Cardiac muscle cell (in vitro differentiated cells and primary cell): ENCODE data around the gene HDAC4. TPM values are rescaled to one million over a fixed set of nuclear protein-coding genes. Genes with fewer than 3 reads are reported as not detected.

Experiments used
- DNase-seq, 2 donors: peaks; one replicate each; pipeline versions ENCODE4 v3.0.0 to v3.0.0-alpha.2; 2010 to 2017; ENCODE audit warnings: low read depth in 1 of 2, low spot score in 1 of 2
- H3K27ac ChIP-seq: fragments of 200-600 bp; sonication (generic); 2 replicates; pipeline ENCODE4 v1.5.1; 2016
- H3K27me3 ChIP-seq: fragments of 200-600 bp; sonication (generic); 2 replicates; pipeline ENCODE4 v1.6.0; 2016; ENCODE audit warnings: control low read depth
- H3K36me3 ChIP-seq: fragments of 200-600 bp; sonication (generic); 2 replicates; pipeline ENCODE4 v1.5.1; 2016; ENCODE audit warnings: control low read depth
- H3K4me1 ChIP-seq: fragments of 200-600 bp; sonication (generic); 2 replicates; pipeline ENCODE4 v1.8.1; 2017; ENCODE audit warnings: low read depth, mild to moderate bottlenecking, mixed run types
- H3K4me3 ChIP-seq: fragments of 200-600 bp; sonication (generic); 2 replicates; pipeline ENCODE4 v1.5.1; 2016; ENCODE audit warnings: mild to moderate bottlenecking
- H3K9me3 ChIP-seq: fragments of 200-600 bp; sonication (generic); 2 replicates; pipeline ENCODE4 v1.5.1; 2017; ENCODE audit warnings: low read depth, mild to moderate bottlenecking, control low read depth
- polyA plus RNA-seq: library from polyadenylated mRNA; unstranded; fragments of >200 nt; fragmentation: Nextera tagmentation; extraction: Ambion mirVana; gene quantifications from 2 replicates; pipeline ENCODE4 v1.2.1, GENCODE V29; 2016
- total RNA-seq: library from RNA; depleted of rRNA; stranded (reverse); fragments of >200 nt; gene quantifications from 2 replicates; pipeline ENCODE4 v1.2.3, GENCODE V29; 2016
- TF ChIP-seq, protein P1 (sequence below): IDR thresholded peaks from 2 replicates; pipeline ENCODE4 v1.5.1; 2012; ENCODE audit warnings: low read depth, mild to moderate bottlenecking, low read length

The HDAC4 gene
- total and polyA plus RNA-seq, 2 experiments from 2014 or later, result 7.0 to 41.6 TPM

DNA sequence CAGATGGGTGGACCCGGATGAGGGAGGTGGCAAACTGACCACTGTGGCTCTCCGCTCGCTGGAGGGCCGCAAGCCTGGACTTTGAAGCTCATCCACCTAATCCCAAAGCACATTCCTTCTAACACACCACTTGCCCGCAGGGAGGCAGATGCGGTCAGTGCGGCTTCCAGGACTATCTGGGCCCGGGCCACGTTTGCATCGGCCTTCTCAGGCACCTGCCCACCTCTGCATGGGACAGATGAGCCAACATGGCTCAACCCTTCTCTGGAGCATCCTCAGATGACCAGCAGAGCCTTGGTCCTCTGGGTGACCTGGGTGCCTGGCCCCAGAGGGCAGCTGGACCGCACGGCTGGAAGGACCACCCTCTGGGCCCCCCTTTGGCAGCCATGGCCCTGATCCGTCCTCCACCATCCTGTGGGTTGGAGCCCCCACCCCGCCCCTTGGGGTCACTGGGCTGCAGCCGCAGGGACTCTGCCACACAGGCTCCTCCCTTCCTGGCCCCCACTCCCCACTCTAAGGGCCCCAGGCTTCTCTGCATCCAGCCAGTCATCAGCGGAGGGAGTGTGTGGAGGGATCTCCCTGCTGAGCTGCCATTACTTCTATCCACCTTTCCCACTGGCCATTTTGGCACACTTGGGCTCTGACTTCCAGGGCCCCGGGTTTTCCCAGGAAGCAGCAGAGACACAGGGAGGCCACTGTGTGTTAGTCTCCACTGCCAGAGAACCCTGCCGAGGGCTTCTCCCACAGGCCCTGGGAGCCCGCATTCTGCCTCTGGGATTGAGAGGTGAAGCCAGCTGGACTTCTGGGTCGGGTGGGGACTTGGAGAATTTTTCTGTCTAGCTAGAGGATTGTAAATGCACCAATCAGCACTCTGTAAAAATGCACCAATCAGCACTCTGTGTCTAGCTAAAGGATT lies 12.3 kb downstream of the HDAC4 start:
- DNase-seq, result no peak
- H3K36me3 ChIP-seq, result no peaks in the 10 kb centered on the region
- no peak overlapping the region for H3K27ac ChIP-seq
- peaks cover 7% of the 10 kb centered on the region for H3K4me1 ChIP-seq
- no peaks in the 10 kb centered on the region for H3K27me3 ChIP-seq
- H3K4me3 ChIP-seq, result no peak overlapping the region
- TF ChIP-seq, protein P1, sequence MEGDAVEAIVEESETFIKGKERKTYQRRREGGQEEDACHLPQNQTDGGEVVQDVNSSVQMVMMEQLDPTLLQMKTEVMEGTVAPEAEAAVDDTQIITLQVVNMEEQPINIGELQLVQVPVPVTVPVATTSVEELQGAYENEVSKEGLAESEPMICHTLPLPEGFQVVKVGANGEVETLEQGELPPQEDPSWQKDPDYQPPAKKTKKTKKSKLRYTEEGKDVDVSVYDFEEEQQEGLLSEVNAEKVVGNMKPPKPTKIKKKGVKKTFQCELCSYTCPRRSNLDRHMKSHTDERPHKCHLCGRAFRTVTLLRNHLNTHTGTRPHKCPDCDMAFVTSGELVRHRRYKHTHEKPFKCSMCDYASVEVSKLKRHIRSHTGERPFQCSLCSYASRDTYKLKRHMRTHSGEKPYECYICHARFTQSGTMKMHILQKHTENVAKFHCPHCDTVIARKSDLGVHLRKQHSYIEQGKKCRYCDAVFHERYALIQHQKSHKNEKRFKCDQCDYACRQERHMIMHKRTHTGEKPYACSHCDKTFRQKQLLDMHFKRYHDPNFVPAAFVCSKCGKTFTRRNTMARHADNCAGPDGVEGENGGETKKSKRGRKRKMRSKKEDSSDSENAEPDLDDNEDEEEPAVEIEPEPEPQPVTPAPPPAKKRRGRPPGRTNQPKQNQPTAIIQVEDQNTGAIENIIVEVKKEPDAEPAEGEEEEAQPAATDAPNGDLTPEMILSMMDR, result no peak
- no peaks in the 10 kb centered on the region for H3K9me3 ChIP-seq

DNA sequence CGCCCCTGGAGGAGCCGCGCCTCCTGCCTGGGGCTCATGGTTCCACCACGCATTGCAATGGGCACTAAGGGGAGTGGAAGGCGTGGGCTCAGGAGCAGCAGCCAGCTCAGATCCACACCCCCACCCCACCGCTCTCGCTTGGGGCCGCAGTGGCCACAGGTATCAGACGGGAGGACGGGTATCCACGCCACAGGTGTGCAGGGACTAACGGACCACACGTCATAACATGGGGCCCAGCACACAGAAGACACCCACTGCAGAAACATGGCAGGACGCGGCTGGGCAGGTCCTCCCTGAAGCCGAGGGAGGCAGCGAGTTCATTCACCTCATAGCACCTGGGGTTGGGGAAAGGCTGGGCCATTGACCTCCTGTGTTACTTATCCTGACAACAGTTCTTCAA lies 13.0 kb downstream of the HDAC4 start:
- TF ChIP-seq, protein P1, result no peak
- no peak overlapping the region for H3K27ac ChIP-seq
- H3K27me3 ChIP-seq, result no peaks in the 10 kb centered on the region
- no peaks in the 10 kb centered on the region for H3K9me3 ChIP-seq
- no peaks in the 10 kb centered on the region for H3K36me3 ChIP-seq
- no peak overlapping the region for H3K4me3 ChIP-seq
- no peak for DNase-seq
- H3K4me1 ChIP-seq, result peaks cover 7% of the 10 kb centered on the region

DNA sequence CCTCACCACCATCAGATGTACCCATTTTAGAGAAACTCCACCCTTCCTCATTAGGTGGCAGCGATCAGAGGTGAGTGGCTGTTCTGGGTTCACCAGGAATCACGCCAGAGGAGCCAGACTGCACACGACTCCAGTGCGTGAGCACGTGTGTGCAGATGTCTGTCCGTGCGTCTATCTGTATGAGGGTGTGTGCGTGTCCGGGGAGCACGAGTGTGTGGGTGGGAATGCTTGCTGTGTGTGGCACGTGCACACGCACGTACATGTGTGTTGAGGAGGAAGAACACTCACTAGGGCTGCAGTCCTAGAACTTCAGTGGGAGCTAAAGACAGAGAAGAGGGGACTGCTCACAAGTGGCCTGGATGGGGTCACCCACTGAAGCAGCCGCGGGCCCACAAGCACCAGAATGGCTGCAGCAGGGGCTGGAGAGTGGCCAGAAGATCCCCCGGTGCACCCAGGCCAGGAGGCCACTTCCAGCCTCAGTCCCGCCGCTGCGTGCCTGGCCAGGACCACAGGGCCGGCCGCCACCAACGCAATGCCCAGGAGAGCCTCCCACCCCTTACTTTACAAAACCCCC lies 13.9 kb downstream of the HDAC4 start:
- TF ChIP-seq, protein P1, result no peak
- no peaks in the 10 kb centered on the region for H3K27me3 ChIP-seq
- H3K27ac ChIP-seq, result no peak overlapping the region
- no peak for DNase-seq
- no peak overlapping the region for H3K4me3 ChIP-seq
- no peaks in the 10 kb centered on the region for H3K36me3 ChIP-seq
- peaks cover 11% of the 10 kb centered on the region for H3K4me1 ChIP-seq
- H3K9me3 ChIP-seq, result no peaks in the 10 kb centered on the region

DNA sequence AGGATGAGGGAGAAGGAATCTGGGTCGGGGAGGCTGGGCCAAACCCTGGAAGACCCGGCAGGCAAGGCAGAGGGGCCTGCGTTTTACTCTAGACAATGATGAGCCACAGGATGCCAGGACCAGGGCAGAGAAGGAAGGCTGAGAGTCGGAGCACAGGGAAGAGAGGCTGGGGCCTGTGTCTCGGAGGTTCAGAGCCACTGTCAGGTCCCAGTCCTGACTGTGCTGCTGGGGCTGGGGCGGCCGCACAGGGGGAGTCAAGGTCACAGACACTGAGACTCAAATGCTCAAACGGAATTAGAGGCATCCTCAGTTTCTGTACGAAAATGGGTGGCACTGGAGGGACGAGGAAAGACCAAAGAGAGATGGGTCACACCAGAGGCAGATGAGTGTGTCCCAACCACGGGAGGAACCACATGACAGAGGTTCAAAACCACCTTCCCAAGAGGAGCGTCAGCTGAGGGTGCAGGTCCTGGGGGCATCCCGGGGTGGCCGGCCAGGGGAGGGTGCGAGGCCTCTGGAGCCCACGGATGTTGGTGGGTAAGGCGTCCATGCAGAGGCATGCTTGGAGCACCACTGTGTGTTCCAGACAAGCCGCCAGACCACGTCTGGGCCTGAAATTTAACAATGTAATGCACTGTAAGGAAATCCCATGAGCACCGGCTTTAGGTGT lies 14.7 kb downstream of the HDAC4 start:
- no peak for DNase-seq
- H3K4me1 ChIP-seq, result peaks cover 7% of the 10 kb centered on the region
- TF ChIP-seq, protein P1, result no peak
- no peaks in the 10 kb centered on the region for H3K9me3 ChIP-seq
- H3K27ac ChIP-seq, result no peak overlapping the region
- no peaks in the 10 kb centered on the region for H3K36me3 ChIP-seq
- no peak overlapping the region for H3K4me3 ChIP-seq
- H3K27me3 ChIP-seq, result no peaks in the 10 kb centered on the region

DNA sequence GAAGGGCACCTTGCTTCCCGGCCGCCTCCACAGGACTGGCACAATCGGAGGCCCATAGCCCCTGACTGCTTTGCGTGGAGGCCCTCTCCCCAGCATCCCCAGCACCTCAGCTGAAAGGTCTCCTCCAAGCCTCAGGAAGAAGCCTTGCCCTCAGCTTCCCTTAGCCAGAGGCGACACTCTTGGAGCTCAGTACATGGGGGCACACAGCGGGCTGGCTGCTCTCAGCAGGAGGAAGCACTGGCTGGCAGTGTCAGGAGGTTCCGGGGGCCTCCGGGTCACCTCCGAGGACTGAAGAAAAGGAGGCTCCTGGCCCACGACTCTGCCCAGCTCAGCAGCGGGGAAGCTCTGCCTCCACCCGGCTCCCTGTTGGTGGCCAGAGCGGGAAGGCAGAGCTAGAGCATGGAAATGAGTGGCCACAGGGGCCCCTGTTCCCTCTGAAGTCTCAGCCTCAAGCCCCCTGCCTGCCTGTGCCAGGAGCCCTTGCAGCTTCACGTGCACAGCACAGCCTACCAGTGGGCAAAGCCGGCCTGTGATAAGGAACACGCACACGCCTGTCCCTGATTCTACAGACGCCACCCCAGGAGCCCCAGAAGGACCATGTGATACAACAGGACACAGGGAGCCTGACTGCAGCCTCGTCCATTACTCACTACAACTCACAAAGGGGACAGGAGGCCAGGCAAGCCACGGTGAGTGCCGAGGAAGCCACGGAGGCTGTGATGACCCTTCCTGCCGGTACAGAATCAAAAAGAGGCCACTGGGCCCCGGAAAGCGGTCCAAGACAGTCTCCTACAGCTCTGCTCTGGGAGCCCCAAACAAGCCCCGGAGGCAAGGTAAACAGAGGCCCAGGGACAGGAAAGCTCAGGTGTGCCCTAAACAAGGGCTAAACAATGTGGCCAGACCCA lies 15.5 kb downstream of the HDAC4 start:
- no peak for DNase-seq
- no peak overlapping the region for H3K4me3 ChIP-seq
- H3K4me1 ChIP-seq, result peaks cover 6% of the 10 kb centered on the region
- TF ChIP-seq, protein P1, result no peak
- H3K36me3 ChIP-seq, result no peaks in the 10 kb centered on the region
- no peaks in the 10 kb centered on the region for H3K9me3 ChIP-seq
- no peak overlapping the region for H3K27ac ChIP-seq
- no peaks in the 10 kb centered on the region for H3K27me3 ChIP-seq
